PFSK-1 (cell line): ENCODE results near the gene FBXO48.

Source experiments
- FOXP2 ChIP-seq: optimal IDR thresholded peaks from 2 replicates; pipeline ENCODE3; 2011; ENCODE audit warnings: borderline replicate concordance, control low read depth, inconsistent platforms; ENCODE audit not compliant: insufficient read depth; ENCODE audit errors: extremely low read length, extremely low read depth
- POLR2AphosphoS5 ChIP-seq: IDR thresholded peaks from 2 replicates; pipeline ENCODE4 v1.6.1; 2012; ENCODE audit warnings: low read depth, mild to moderate bottlenecking, control low read depth, low read length, moderate library complexity
- REST ChIP-seq, 2 experiments: IDR thresholded peaks; 2 replicates each; pipeline versions ENCODE4 v1.6.1 to v1.8.0; 2011 to 2012; ENCODE audit warnings: low read depth in 2 of 2, low read length in 2 of 2, control low read depth in 1 of 2, inconsistent platforms in 1 of 2, mild to moderate bottlenecking in 1 of 2, moderate library complexity in 1 of 2; ENCODE audit not compliant: insufficient read depth in 1 of 2
- SIN3A ChIP-seq: IDR thresholded peaks from 2 replicates; pipeline ENCODE4 v1.6.1; 2012; ENCODE audit warnings: mild to moderate bottlenecking, low read length, moderate library complexity, borderline replicate concordance; ENCODE audit not compliant: insufficient read depth
- TAF1 ChIP-seq: IDR thresholded peaks from 2 replicates; pipeline ENCODE4 v1.6.1; 2012; ENCODE audit warnings: low read length, control low read depth, borderline replicate concordance; ENCODE audit not compliant: insufficient read depth

GRCh38 chr2:68429311-68429826 lies 37.7 kb downstream of the FBXO48 start:
- TF ChIP-seq SIN3A (no peak), POLR2AphosphoS5 (no peak), TAF1 (no peak), REST (IDR thresholded peaks at IDR 0.05; ENCODE audit: insufficient read depth in 1 of 2, low read depth in 2 of 2, low read length in 2 of 2) (no peak), FOXP2 (no peak)
